HCT116 (cell line): ENCODE data around the gene IFT122. TPM values are rescaled to one million over a fixed set of nuclear protein-coding genes. Genes with fewer than 3 reads are reported as not detected.

Source experiments
- ATAC-seq: fragments of 200-7000 bp; cut with Tn5 transposase; 2 replicates; pipeline ENCODE4 v1.9.1; 2020; ENCODE audit warnings: mild to moderate bottlenecking, moderate library complexity
- BruUV-seq: library from RNA; stranded (reverse); fragments of 400-500 nt; replicated peaks from 2 replicates; lab custom pipeline; 2021; lab: Mats Ljungman, UMichigan
- CTCF ChIA-PET: fragments of 300-600 bp; sonication (Branson Sonifier 250); formaldehyde crosslinking; loops from one replicate; lab custom pipeline; 2021; ENCODE audit warnings: antibody characterized with exemption; lab: Charles Lee
- POLR2A ChIA-PET: fragments of 300-600, 350-600 bp; sonication (Branson Sonifier 250); formaldehyde crosslinking; loops from one replicate; lab custom pipeline; 2021; ENCODE audit warnings: antibody characterized with exemption; lab: Charles Lee
- RAD21 ChIA-PET, 2 experiments: fragments of 300-600 bp; sonication (Branson Sonifier 250); formaldehyde crosslinking; loops; one replicate each; lab custom pipeline; 2023; ENCODE audit warnings: low total read pairs in 2 of 2; ENCODE audit not compliant: uncharacterized antibody in 2 of 2, unreplicated experiment in 2 of 2, low non-redundant PET in 1 of 2; lab: Charles Lee
- DNase-seq: peaks from one replicate; pipeline ENCODE4 v3.0.0-alpha.2; 2010; ENCODE audit warnings: low read depth, low spot score
- H2AFZ ChIP-seq: fragments of 200-600 bp; shearing (Covaris generic), sonication (generic); 2 replicates; pipeline ENCODE4 v1.6.1; 2017; ENCODE audit warnings: low read depth, mixed run types, mixed read lengths, antibody characterized with exemption, low read length; ENCODE audit not compliant: poor library complexity, severe bottlenecking
- H3K27ac ChIP-seq: 2 replicates; pipeline ENCODE4 v1.5.1; 2012; ENCODE audit warnings: low read depth, low read length
- H3K27me3 ChIP-seq: fragments of 200-600 bp; sonication (generic); 2 replicates; pipeline ENCODE4 v1.6.1; 2016; ENCODE audit warnings: mixed run types, low read length, mixed read lengths; ENCODE audit not compliant: insufficient read depth
- H3K36me3 ChIP-seq, 2 experiments: fragments of 200-500 bp in 1 of 2; fragments of 200-600 bp in 1 of 2; sonication (Bioruptor generic) in 1 of 2; sonication (generic) in 1 of 2; 2 replicates each; pipeline versions ENCODE4 v1.5.1 to v1.6.1; 2014 to 2016; ENCODE audit warnings: low read length in 2 of 2, inconsistent platforms in 1 of 2, mixed read lengths in 1 of 2, mixed run types in 1 of 2; ENCODE audit not compliant: insufficient read depth in 2 of 2, control insufficient read depth in 1 of 2
- H3K4me1 ChIP-seq, 2 experiments: fragments of 200-600 bp in 1 of 2; sonication (generic) in 1 of 2; 2 replicates each; pipeline versions ENCODE4 v1.5.1 to v1.6.1; 2012 to 2017; ENCODE audit warnings: low read length in 2 of 2, inconsistent platforms in 1 of 2, mild to moderate bottlenecking in 1 of 2, mixed read lengths in 1 of 2, mixed run types in 1 of 2, moderate library complexity in 1 of 2; ENCODE audit not compliant: insufficient read depth in 2 of 2, control insufficient read depth in 1 of 2
- H3K4me2 ChIP-seq: fragments of 200-600 bp; sonication (generic); 2 replicates; pipeline ENCODE4 v1.6.1; 2017; ENCODE audit warnings: mixed run types, low read length, mixed read lengths
- H3K4me3 ChIP-seq, 2 experiments: fragments of 200-600 bp in 1 of 2; sonication (generic) in 1 of 2; replicated peaks in 1 of 2; 2 replicates each; pipeline ENCODE4 v1.5.1; 2011 to 2016; ENCODE audit warnings: low read length in 2 of 2, control low read depth in 1 of 2, low read depth in 1 of 2, mild to moderate bottlenecking in 1 of 2, mixed read lengths in 1 of 2, mixed run types in 1 of 2
- H3K79me2 ChIP-seq: fragments of 200-600 bp; sonication (generic); 2 replicates; pipeline ENCODE4 v1.6.1; 2017; ENCODE audit warnings: mild to moderate bottlenecking, mixed run types, low read length, moderate library complexity, mixed read lengths; ENCODE audit not compliant: insufficient read depth
- H3K9ac ChIP-seq: fragments of 200-600 bp; sonication (generic); 2 replicates; pipeline ENCODE4 v1.6.1; 2016; ENCODE audit warnings: low read length, mixed read lengths
- H3K9me2 ChIP-seq: fragments of 200-600 bp; sonication (generic), shearing (Covaris generic); 2 replicates; pipeline ENCODE4 v1.6.1; 2017; ENCODE audit warnings: mixed run types, mild to moderate bottlenecking, moderate library complexity; ENCODE audit not compliant: insufficient read depth
- H3K9me3 ChIP-seq, 2 experiments: fragments of 200-500 bp in 1 of 2; fragments of 200-600 bp in 1 of 2; sonication (Bioruptor generic) in 1 of 2; sonication (generic) in 1 of 2; 2 replicates each; pipeline ENCODE4 v1.6.1; 2014 to 2017; ENCODE audit warnings: low read length in 2 of 2, mixed read lengths in 2 of 2, inconsistent platforms in 1 of 2, low read depth in 1 of 2, mild to moderate bottlenecking in 1 of 2, mixed run types in 1 of 2, moderate library complexity in 1 of 2; ENCODE audit not compliant: control insufficient read depth in 1 of 2, insufficient read depth in 1 of 2
- H4K20me1 ChIP-seq: fragments of 200-600 bp; sonication (generic), shearing (Covaris generic); 2 replicates; pipeline ENCODE4 v1.6.1; 2017; ENCODE audit warnings: mixed run types, mild to moderate bottlenecking, moderate library complexity; ENCODE audit not compliant: insufficient read depth
- CBX3 ChIP-seq: IDR thresholded peaks from 2 replicates; pipeline ENCODE4 v1.6.1; 2012; ENCODE audit warnings: low read depth
- CEBPB ChIP-seq: IDR thresholded peaks from 2 replicates; pipeline ENCODE4 v1.6.1; 2012; ENCODE audit warnings: low read depth
- EGR1 ChIP-seq: IDR thresholded peaks from 2 replicates; pipeline ENCODE4 v1.6.1; 2012; ENCODE audit warnings: low read depth
- EZH2 ChIP-seq: fragments of 200-600 bp; sonication (generic); IDR thresholded peaks from 2 replicates; pipeline ENCODE4 v1.6.1; 2017; ENCODE audit warnings: antibody characterized with exemption, mixed run types
- EZH2phosphoT487 ChIP-seq: fragments of 200-600 bp; IDR thresholded peaks from 2 replicates; pipeline ENCODE4 v1.6.1; 2018; ENCODE audit warnings: antibody characterized with exemption, borderline replicate concordance
- JUND ChIP-seq: IDR thresholded peaks from 2 replicates; pipeline ENCODE4 v1.6.1; 2012
- POLR2A ChIP-seq: IDR thresholded peaks from 2 replicates; pipeline ENCODE4 v1.7.0; 2011; ENCODE audit warnings: borderline replicate concordance; ENCODE audit not compliant: insufficient read depth, insufficient read length; ENCODE audit errors: extremely low read depth
- RAD21 ChIP-seq: IDR thresholded peaks from 2 replicates; pipeline ENCODE4 v1.6.1; 2012; ENCODE audit warnings: low read depth, mild to moderate bottlenecking
- SIN3A ChIP-seq: IDR thresholded peaks from 2 replicates; pipeline ENCODE4 v1.6.1; 2012; ENCODE audit warnings: low read depth
- SP1 ChIP-seq: IDR thresholded peaks from 2 replicates; pipeline ENCODE4 v1.6.1; 2012; ENCODE audit warnings: low read depth
- SRF ChIP-seq: IDR thresholded peaks from 2 replicates; pipeline ENCODE4 v1.6.1; 2012; ENCODE audit warnings: low read depth
- TCF7L2 ChIP-seq: IDR thresholded peaks from 2 replicates; pipeline ENCODE4 v1.7.0; 2011; ENCODE audit warnings: borderline replicate concordance, inconsistent platforms; ENCODE audit not compliant: insufficient read depth, insufficient read length; ENCODE audit errors: extremely low read depth
- YY1 ChIP-seq: IDR thresholded peaks from 2 replicates; pipeline ENCODE4 v1.6.1; 2011; ENCODE audit warnings: low read length, low read depth, moderate library complexity, mild to moderate bottlenecking; ENCODE audit not compliant: insufficient replicate concordance; ENCODE audit errors: extremely low read depth
- ZNF274 ChIP-seq: fragments of 200-500 bp; sonication (Bioruptor generic); IDR thresholded peaks from 2 replicates; pipeline ENCODE4 v1.6.1; 2014; ENCODE audit warnings: mild to moderate bottlenecking, low read depth, low read length, inconsistent platforms
- intact Hi-C: fragments of 100-400 bp; cut with micrococcal nuclease; formaldehyde crosslinking; loops from 2 replicates; pipeline ENCODE4 v1.10.0; 2022
- total RNA-seq: library from RNA; stranded (reverse); gene quantifications from one replicate; pipeline ENCODE4 v1.2.1, GENCODE V29; 2021; ENCODE audit not compliant: unreplicated experiment
- TF ChIP-seq, protein P1 (sequence below), 3 experiments: fragments of 200-600 bp in 1 of 3; sonication (generic) in 1 of 3; IDR thresholded peaks in 2 of 3; conservative IDR thresholded peaks in 1 of 3; 2 replicates each; pipeline ENCODE4 v1.5.1; 2012 to 2017; ENCODE audit warnings: low read depth in 2 of 3, low read length in 2 of 3, antibody characterized with exemption in 1 of 3, borderline replicate concordance in 1 of 3, control low read depth in 1 of 3, mild to moderate bottlenecking in 1 of 3, mixed read lengths in 1 of 3, mixed run types in 1 of 3, moderate library complexity in 1 of 3; ENCODE audit not compliant: insufficient read depth in 1 of 3
- TF ChIP-seq, protein P2 (sequence below): IDR thresholded peaks from 2 replicates; pipeline ENCODE4 v1.6.1; 2012
- TF ChIP-seq, protein P3 (sequence below): IDR thresholded peaks from 2 replicates; pipeline ENCODE4 v1.6.1; 2012

The IFT122 gene
- total RNA-seq, 1 experiment from 2014 or later = 21.4 TPM

DNA sequence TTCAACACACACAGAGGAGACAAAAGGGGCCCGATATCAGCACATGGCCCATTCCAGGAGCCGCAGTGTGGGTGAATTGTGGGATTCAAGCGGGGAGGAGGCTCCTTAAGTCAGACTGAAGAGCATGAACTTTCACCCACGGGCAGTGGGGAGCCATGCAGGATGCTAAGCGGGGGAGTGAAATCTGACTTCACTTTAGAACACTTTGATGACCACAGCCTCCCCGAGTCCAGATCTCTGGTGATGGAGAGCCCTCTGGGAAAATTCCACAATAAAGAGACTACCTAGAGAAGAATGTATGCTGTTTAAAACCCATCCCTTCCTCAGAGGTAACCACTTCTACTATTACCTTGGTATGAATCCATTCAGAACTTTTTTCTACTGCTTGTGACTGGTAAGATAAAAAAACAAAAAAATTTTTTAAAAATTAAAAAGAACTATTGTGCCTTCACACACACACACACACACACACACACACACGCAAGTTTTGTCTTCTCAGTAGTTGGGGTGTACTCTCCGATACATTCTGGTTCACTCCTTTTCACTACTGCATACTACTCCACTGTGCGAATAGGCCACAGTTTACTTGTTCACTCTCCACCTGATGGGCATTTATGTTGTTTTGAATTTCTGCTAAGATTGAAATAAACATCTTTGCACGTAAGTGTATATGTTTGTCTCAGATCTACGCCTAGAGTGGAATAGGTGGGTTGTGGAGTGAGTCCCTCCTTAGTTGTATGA, 100.9 kb downstream of the IFT122 start (continued):
- TF ChIP-seq EZH2 = no peak
- no peak for TF ChIP-seq CEBPB
- TF ChIP-seq CBX3 = no peak
- no peak for TF ChIP-seq RAD21

DNA sequence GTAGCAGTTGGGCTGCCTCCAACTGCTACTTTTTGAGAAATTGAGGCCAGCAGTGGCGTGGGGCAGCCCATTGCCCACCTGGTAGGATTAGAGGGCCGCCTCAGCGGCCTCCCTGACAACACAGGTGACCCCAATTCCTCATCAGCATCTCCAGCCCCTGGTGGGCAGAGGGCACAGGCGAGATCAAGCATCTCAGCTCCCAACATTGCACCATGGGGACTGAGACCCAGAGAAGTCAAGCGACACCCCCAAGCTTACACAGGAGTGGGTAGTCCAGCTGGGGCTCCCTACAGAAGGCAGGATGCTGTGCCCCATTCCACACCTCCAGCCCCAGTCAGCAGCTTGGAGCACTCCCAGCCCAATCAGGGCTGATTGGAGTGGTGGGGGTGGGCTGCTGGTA, 102.7 kb downstream of the IFT122 start:
- ChIA-PET POLR2A (no interaction called here), CTCF (no interaction called here), RAD21 (no interaction called here)
- H3K9ac ChIP-seq = no peak overlapping the region
- H3K36me3 ChIP-seq = no peaks in the 10 kb centered on the region
- no peak for DNase-seq
- no peaks in the 10 kb centered on the region for H3K27me3 ChIP-seq
- no peak overlapping the region for H2AFZ ChIP-seq
- no peaks in the 10 kb centered on the region for H3K4me1 ChIP-seq
- no peak overlapping the region for H3K4me2 ChIP-seq
- no TSS peak for BruUV-seq
- no peaks in the 10 kb centered on the region for H3K79me2 ChIP-seq
- TF ChIP-seq TCF7L2 = no peak
- TF ChIP-seq EZH2phosphoT487 = no peak
- TF ChIP-seq, protein P1, sequence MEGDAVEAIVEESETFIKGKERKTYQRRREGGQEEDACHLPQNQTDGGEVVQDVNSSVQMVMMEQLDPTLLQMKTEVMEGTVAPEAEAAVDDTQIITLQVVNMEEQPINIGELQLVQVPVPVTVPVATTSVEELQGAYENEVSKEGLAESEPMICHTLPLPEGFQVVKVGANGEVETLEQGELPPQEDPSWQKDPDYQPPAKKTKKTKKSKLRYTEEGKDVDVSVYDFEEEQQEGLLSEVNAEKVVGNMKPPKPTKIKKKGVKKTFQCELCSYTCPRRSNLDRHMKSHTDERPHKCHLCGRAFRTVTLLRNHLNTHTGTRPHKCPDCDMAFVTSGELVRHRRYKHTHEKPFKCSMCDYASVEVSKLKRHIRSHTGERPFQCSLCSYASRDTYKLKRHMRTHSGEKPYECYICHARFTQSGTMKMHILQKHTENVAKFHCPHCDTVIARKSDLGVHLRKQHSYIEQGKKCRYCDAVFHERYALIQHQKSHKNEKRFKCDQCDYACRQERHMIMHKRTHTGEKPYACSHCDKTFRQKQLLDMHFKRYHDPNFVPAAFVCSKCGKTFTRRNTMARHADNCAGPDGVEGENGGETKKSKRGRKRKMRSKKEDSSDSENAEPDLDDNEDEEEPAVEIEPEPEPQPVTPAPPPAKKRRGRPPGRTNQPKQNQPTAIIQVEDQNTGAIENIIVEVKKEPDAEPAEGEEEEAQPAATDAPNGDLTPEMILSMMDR (IDR thresholded peaks at IDR 0.05 in 2 of 3, conservative IDR thresholded peaks at IDR 0.05 in 1 of 3; ENCODE audit: borderline replicate concordance in 1 of 3, insufficient read depth in 1 of 3, low read depth in 2 of 3, low read length in 2 of 3) = no peak
- TF ChIP-seq ZNF274 = no peak
- no peak for TF ChIP-seq SIN3A
- TF ChIP-seq, protein P2, sequence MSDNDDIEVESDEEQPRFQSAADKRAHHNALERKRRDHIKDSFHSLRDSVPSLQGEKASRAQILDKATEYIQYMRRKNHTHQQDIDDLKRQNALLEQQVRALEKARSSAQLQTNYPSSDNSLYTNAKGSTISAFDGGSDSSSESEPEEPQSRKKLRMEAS = no peak
- TF ChIP-seq SP1 = no peak
- no peak for TF ChIP-seq POLR2A
- TF ChIP-seq EGR1 = no peak
- TF ChIP-seq SRF = no peak
- TF ChIP-seq YY1 = no peak
- TF ChIP-seq, protein P3, sequence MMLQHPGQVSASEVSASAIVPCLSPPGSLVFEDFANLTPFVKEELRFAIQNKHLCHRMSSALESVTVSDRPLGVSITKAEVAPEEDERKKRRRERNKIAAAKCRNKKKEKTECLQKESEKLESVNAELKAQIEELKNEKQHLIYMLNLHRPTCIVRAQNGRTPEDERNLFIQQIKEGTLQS = no peak
- no peak for TF ChIP-seq RAD21
- no peak for TF ChIP-seq JUND
- no peak for TF ChIP-seq EZH2
- no peaks in the 10 kb centered on the region for H3K9me2 ChIP-seq
- H3K27ac ChIP-seq = no peak overlapping the region
- ATAC-seq = no peak
- intact Hi-C loops = no loop called here
- H3K4me3 ChIP-seq = no peak overlapping the region
- no peaks in the 10 kb centered on the region for H3K9me3 ChIP-seq
- H4K20me1 ChIP-seq = no peaks in the 10 kb centered on the region
